ENCODE measurements around the gene BTNL9. TPM values are rescaled to one million over a fixed set of nuclear protein-coding genes. Genes with fewer than 3 reads are reported as not detected.

Gene BTNL9
- total RNA-seq, 1 experiment from 2014 or later: 0.96 TPM

- Histone ChIP-seq H3K4ac (ENCODE audit: low read depth, low read length) (no peak overlapping the region), H3T11ph (ENCODE audit: low read length) (no peak overlapping the region), H2BK20ac (ENCODE audit: low read depth, low read length, poor library complexity, severe bottlenecking) (no peak overlapping the region), H4K20me1 (ENCODE audit: control insufficient read depth, insufficient read depth, insufficient read length) (no peaks in the 10 kb centered on the region), H2BK12ac (ENCODE audit: insufficient read length, low read depth, low read length) (no peak overlapping the region), H3K14ac (ENCODE audit: insufficient read depth, low read length) (no peak overlapping the region), H4K91ac (ENCODE audit: insufficient read length, low read depth, low read length) (no peak overlapping the region), H3K9me3 (ENCODE audit: control insufficient read depth, low read depth, low read length) (no peaks in the 10 kb centered on the region), H3K56ac (ENCODE audit: insufficient read length, low read depth, low read length) (no peak overlapping the region), H3K18ac (ENCODE audit: insufficient read length, low read depth, low read length) (no peak overlapping the region), H3K27ac (ENCODE audit: insufficient read length, low read depth, low read length) (no peak overlapping the region), H3K4me2 (ENCODE audit: insufficient read depth, insufficient read length, low read length) (no peak overlapping the region), H2BK5ac (ENCODE audit: insufficient read length, low read length) (no peak overlapping the region), H3K79me1 (ENCODE audit: insufficient read depth, low read depth, low read length, poor library complexity, severe bottlenecking) (no peaks in the 10 kb centered on the region), H2BK15ac (ENCODE audit: low read depth, low read length) (no peak overlapping the region), H3K79me2 (ENCODE audit: insufficient read depth, low read length) (no peaks in the 10 kb centered on the region), H4K5ac (ENCODE audit: insufficient read length, low read depth, low read length) (no peak overlapping the region), H3K4me1 (ENCODE audit: insufficient read depth, low read length) (0 out of 2 replicates have a peak, but pooled peaks cover 2% of the 10 kb centered on the region), H3K23ac (ENCODE audit: insufficient read length, low read depth, low read length) (no peak overlapping the region), H3K23me2 (ENCODE audit: insufficient read length, low read depth, low read length, poor library complexity, severe bottlenecking) (no peaks in the 10 kb centered on the region), H3K27me3 (ENCODE audit: insufficient read depth, low read length) (no peaks in the 10 kb centered on the region; the same call in 1 of the 2 replicates), H3K9ac (ENCODE audit: extremely low read depth, insufficient read length, low read length) (no peak overlapping the region), H2AK5ac (ENCODE audit: insufficient read length, low read length) (no peak overlapping the region), H2AFZ (ENCODE audit: low read length) (no peak overlapping the region), H2BK120ac (ENCODE audit: low read depth, low read length, poor library complexity, severe bottlenecking) (no peak overlapping the region), H4K8ac (replicated peaks; ENCODE audit: insufficient read length, low read depth, low read length) (no peak overlapping the region)
- Mint-ChIP-seq H3K27ac (no peak overlapping the region), H3K4me1 (peaks cover 7 to 15% of the 10 kb centered on the region in 2 experiments; a peak in 3 of 4 replicates), H3K36me3 (ENCODE audit: insufficient read depth in 1 of 3, low read depth in 3 of 3) (no peaks in the 10 kb centered on the region), H3K9me3 (no peaks in the 10 kb centered on the region; a peak in 2 of 5 replicates), H3K4me3 (no peak overlapping the region), H3K27me3 (ENCODE audit: low read depth) (peaks cover 49% of the 10 kb centered on the region)
- no peak for DNase-seq
- no peak for TF ChIP-seq CTCF (conservative IDR thresholded peaks at IDR 0.05)
- WGBS (ENCODE audit: extremely low coverage, insufficient read length, low lambda C conversion rate): no CpG with 5 or more reads among the region's 17 CpGs
Observed at GRCh38 chr5:181086026-181086883, 46.2 kb downstream of the BTNL9 start.
